Muscle of arm (tissue), 14 donors: ENCODE data around the gene ACOT2. TPM values are rescaled to one million over a fixed set of nuclear protein-coding genes. Genes with fewer than 3 reads are reported as not detected.
"Not testable (repeated sequence)": the region's sequence is repeated elsewhere in the genome, so short reads cannot be mapped to it uniquely, and the experiment has no call there.

ENCODE experiments used
- DNase-seq: peaks from one replicate; pipeline ENCODE4 v3.0.0-alpha.2; 2013
- long read RNA-seq, 11 donors: transcript quantifications; one replicate each; lab custom pipeline, GENCODE V29; 2026
- polyA plus RNA-seq, 12 donors: library from polyadenylated mRNA; unstranded; fragments of 120-200 nt; gene quantifications; one replicate each; pipeline ENCODE4 v1.2.1, GENCODE V29; 2013; ENCODE audit not compliant: insufficient read length in 12 of 12

Gene ACOT2
- 10 to 100 TPM in 11 of 12 donors, not detected in 1; 14.3 to 34.2 (median 26.3) TPM for polyA plus RNA-seq
- long read RNA-seq, donor 1, transcript ACOT2-201 (3 exons, 1,774 nt): major isoform, 17 of 23 reads
- long read RNA-seq, donor 1, partial matches to known transcripts: 5 of 23 reads
- long read RNA-seq, donor 1, other reads (novel, unspliced or antisense): 0 of 23 reads
- long read RNA-seq, donor 2, transcript ACOT2-201 (3 exons, 1,774 nt): major isoform, 24 of 24 reads
- long read RNA-seq, donor 2, partial matches to known transcripts: 0 of 24 reads
- long read RNA-seq, donor 2, other reads (novel, unspliced or antisense): 0 of 24 reads
- long read RNA-seq, donor 3, partial matches to known transcripts: 0 of 3 reads
- long read RNA-seq, donor 3, other reads (novel, unspliced or antisense): 0 of 3 reads
- long read RNA-seq, donor 4, partial matches to known transcripts: 0 of 2 reads
- long read RNA-seq, donor 4, other reads (novel, unspliced or antisense): 0 of 2 reads
- long read RNA-seq, donor 5, transcript ACOT2-201 (3 exons, 1,774 nt): major isoform, 17 of 22 reads
- long read RNA-seq, donor 5, partial matches to known transcripts: 5 of 22 reads
- long read RNA-seq, donor 5, other reads (novel, unspliced or antisense): 0 of 22 reads
- long read RNA-seq, donor 6, transcript ACOT2-201 (3 exons, 1,774 nt): major isoform, 8 of 13 reads
- long read RNA-seq, donor 6, partial matches to known transcripts: 5 of 13 reads
- long read RNA-seq, donor 6, other reads (novel, unspliced or antisense): 0 of 13 reads
- long read RNA-seq, donor 7, transcript ACOT2-201 (3 exons, 1,774 nt): major isoform, 8 of 8 reads
- long read RNA-seq, donor 7, partial matches to known transcripts: 0 of 8 reads
- long read RNA-seq, donor 7, other reads (novel, unspliced or antisense): 0 of 8 reads
- long read RNA-seq, donor 8, transcript ACOT2-201 (3 exons, 1,774 nt): major isoform, 6 of 11 reads
- long read RNA-seq, donor 8, partial matches to known transcripts: 5 of 11 reads
- long read RNA-seq, donor 8, other reads (novel, unspliced or antisense): 0 of 11 reads
- long read RNA-seq, donor 9, transcript ACOT2-201 (3 exons, 1,774 nt): major isoform, 8 of 8 reads
- long read RNA-seq, donor 9, partial matches to known transcripts: 0 of 8 reads
- long read RNA-seq, donor 9, other reads (novel, unspliced or antisense): 0 of 8 reads
- long read RNA-seq, donor 10, transcript ACOT2-201 (3 exons, 1,774 nt): major isoform, 9 of 9 reads
- long read RNA-seq, donor 10, partial matches to known transcripts: 0 of 9 reads
- long read RNA-seq, donor 10, other reads (novel, unspliced or antisense): 0 of 9 reads
- long read RNA-seq, donor 11, transcript ACOT2-201 (3 exons, 1,774 nt): major isoform, 13 of 18 reads
- long read RNA-seq, donor 11, partial matches to known transcripts: 5 of 18 reads
- long read RNA-seq, donor 11, other reads (novel, unspliced or antisense): 0 of 18 reads

- DNase-seq: peak; percentile 92
Measured at GRCh38 chr14:73569185-73569958, at the start of gene ACOT2. ACOT2 (plus strand) TSS chr14:73569213; CDS start chr14:73569241, 28 bp downstream.

GRCh38 chr14:73521229-73521628, 47.8 kb upstream of the ACOT2 start:
- no peak for DNase-seq

GRCh38 chr14:73524493-73524892, 44.5 kb upstream of the ACOT2 start:
- DNase-seq: no peak

- no peak for DNase-seq
Measured at GRCh38 chr14:73526036-73526984, 42.7 kb upstream of the ACOT2 start.

- not testable (repeated sequence) for DNase-seq
Measured at GRCh38 chr14:73529356-73529755, 39.7 kb upstream of the ACOT2 start.

GRCh38 chr14:73531971-73532370, 37.0 kb upstream of the ACOT2 start:
- not testable (repeated sequence) for DNase-seq

GRCh38 chr14:73537244-73538045, 31.6 kb upstream of the ACOT2 start:
- DNase-seq: peak; percentile 28

- not testable (repeated sequence) for DNase-seq
Measured at GRCh38 chr14:73539017-73539416, 30.0 kb upstream of the ACOT2 start.

- DNase-seq: not testable (repeated sequence)
Measured at GRCh38 chr14:73542961-73543360, 26.1 kb upstream of the ACOT2 start.

GRCh38 chr14:73545353-73545752, 23.7 kb upstream of the ACOT2 start:
- DNase-seq: not testable (repeated sequence)

GRCh38 chr14:73549097-73549496, 19.9 kb upstream of the ACOT2 start:
- not testable (repeated sequence) for DNase-seq

- DNase-seq: not testable (repeated sequence)
Measured at GRCh38 chr14:73549889-73550524, 19.0 kb upstream of the ACOT2 start.

GRCh38 chr14:73553845-73554244, 15.2 kb upstream of the ACOT2 start:
- no peak for DNase-seq

- DNase-seq: not testable (repeated sequence)
Measured at GRCh38 chr14:73557201-73557600, 11.8 kb upstream of the ACOT2 start.

GRCh38 chr14:73558238-73558637, 10.8 kb upstream of the ACOT2 start:
- not testable (repeated sequence) for DNase-seq

- not testable (repeated sequence) for DNase-seq
Measured at GRCh38 chr14:73562256-73562655, 6.8 kb upstream of the ACOT2 start.

- DNase-seq: not testable (repeated sequence)
Measured at GRCh38 chr14:73562696-73563095, 6.3 kb upstream of the ACOT2 start.

- not testable (repeated sequence) for DNase-seq
Measured at GRCh38 chr14:73566431-73566830, 2.6 kb upstream of the ACOT2 start.
